H1 (cell line): ENCODE data around the gene CH25H. TPM values are rescaled to one million over a fixed set of nuclear protein-coding genes. Genes with fewer than 3 reads are reported as not detected.
A peak's percentile ranks its signal among the peaks of the same experiment; 100 is the strongest.

ENCODE experiments used
- CTCF ChIA-PET: fragments of 300-600 bp; sonication (Branson Sonifier 250); formaldehyde crosslinking; loops from one replicate; lab custom pipeline; 2021; ENCODE audit not compliant: partially characterized antibody; lab: Charles Lee
- POLR2A ChIA-PET: fragments of 300-600 bp; sonication (Branson Sonifier 250); formaldehyde crosslinking; loops from one replicate; lab custom pipeline; 2021; ENCODE audit warnings: inconsistent platforms; ENCODE audit not compliant: partially characterized antibody; lab: Charles Lee
- DNase-seq, 2 experiments: peaks; one replicate each; pipeline versions ENCODE4 v3.0.0 to v3.0.0-alpha.2; 2010 to 2022; ENCODE audit warnings: low spot score in 2 of 2, low read depth in 1 of 2, mixed read lengths in 1 of 2
- FAIRE-seq: peaks from 2 replicates; lab custom pipeline; 2011; peaks lifted over from hg19 to GRCh38; lab: Jason Lieb, UNC
- H2AFZ ChIP-seq: 2 replicates; pipeline ENCODE4 v1.8.1; 2012; ENCODE audit warnings: low read length, inconsistent platforms
- H2AK5ac ChIP-seq: 2 replicates; pipeline ENCODE4 v1.6.1; 2013; ENCODE audit warnings: low read depth, low read length
- H2BK120ac ChIP-seq: replicated peaks from 2 replicates; pipeline ENCODE3; 2013; ENCODE audit warnings: low read depth, low read length, inconsistent platforms
- H2BK12ac ChIP-seq: 2 replicates; pipeline ENCODE4 v1.6.1; 2013; ENCODE audit warnings: low read depth, low read length
- H2BK15ac ChIP-seq: 2 replicates; pipeline ENCODE4 v1.6.1; 2013; ENCODE audit warnings: low read length
- H2BK20ac ChIP-seq: 2 replicates; pipeline ENCODE4 v1.6.1; 2013; ENCODE audit warnings: low read length
- H2BK5ac ChIP-seq: 2 replicates; pipeline ENCODE4 v1.6.1; 2013; ENCODE audit warnings: low read depth, low read length
- H3K14ac ChIP-seq: 2 replicates; pipeline ENCODE4 v1.6.1; 2013; ENCODE audit warnings: inconsistent platforms; ENCODE audit not compliant: insufficient read length
- H3K18ac ChIP-seq: 2 replicates; pipeline ENCODE4 v1.6.1; 2013; ENCODE audit warnings: low read length; ENCODE audit errors: extremely low read depth
- H3K23ac ChIP-seq: 2 replicates; pipeline ENCODE4 v1.6.1; 2013; ENCODE audit warnings: inconsistent platforms; ENCODE audit not compliant: insufficient read length
- H3K23me2 ChIP-seq: 2 replicates; pipeline ENCODE4 v1.6.1; 2013; ENCODE audit warnings: low read depth, low read length
- H3K27ac ChIP-seq: 2 replicates; pipeline ENCODE4 v1.6.1; 2011; ENCODE audit warnings: low read depth, low read length, inconsistent platforms
- H3K27me3 ChIP-seq, 4 experiments: replicated peaks in 1 of 4; 1 replicate in 1 of 4; 2 replicates in 3 of 4; pipeline versions ENCODE4 v1.6.1 to v1.8.1; 2011 to 2013; ENCODE audit warnings: low read length in 3 of 4, mild to moderate bottlenecking in 3 of 4, inconsistent platforms in 2 of 4, mixed read lengths in 2 of 4, moderate library complexity in 1 of 4; ENCODE audit not compliant: control insufficient read depth in 3 of 4, insufficient read depth in 3 of 4; ENCODE audit errors: extremely low read depth in 1 of 4
- H3K36me3 ChIP-seq, 4 experiments: 2 replicates each; pipeline versions ENCODE4 v1.6.1 to v1.8.1; 2011 to 2013; ENCODE audit warnings: mild to moderate bottlenecking in 4 of 4, low read length in 3 of 4, moderate library complexity in 2 of 4, control low read depth in 1 of 4, inconsistent platforms in 1 of 4; ENCODE audit not compliant: insufficient read depth in 4 of 4, control insufficient read depth in 2 of 4
- H3K4ac ChIP-seq: replicated peaks from 2 replicates; pipeline ENCODE3; 2013; ENCODE audit warnings: low read length, low read depth, mixed read lengths, inconsistent platforms; ENCODE audit not compliant: insufficient read length
- H3K4me1 ChIP-seq, 4 experiments: replicated peaks in 1 of 4; 1 replicate in 1 of 4; 2 replicates in 3 of 4; pipeline versions ENCODE4 v1.6.1 to v1.8.1; 2011 to 2013; ENCODE audit warnings: low read length in 3 of 4, inconsistent platforms in 2 of 4, mixed read lengths in 1 of 4; ENCODE audit not compliant: insufficient read depth in 4 of 4, control insufficient read depth in 3 of 4
- H3K4me2 ChIP-seq, 2 experiments: 2 replicates each; pipeline versions ENCODE4 v1.6.1 to v1.8.1; 2011 to 2013; ENCODE audit warnings: low read depth in 2 of 2, low read length in 2 of 2, control low read depth in 1 of 2, inconsistent platforms in 1 of 2, mild to moderate bottlenecking in 1 of 2; ENCODE audit not compliant: insufficient read depth in 1 of 2
- H3K4me3 ChIP-seq, 4 experiments: fragments of 200-600, 300-600 bp in 1 of 4; sonication (generic), shearing (Covaris generic), sonication (Bioruptor Twin) in 1 of 4; 2 replicates each; pipeline versions ENCODE4 v1.5.1 to v1.8.1; 2011 to 2016; ENCODE audit warnings: low read length in 4 of 4, low read depth in 3 of 4, control low read depth in 2 of 4, inconsistent platforms in 2 of 4, mild to moderate bottlenecking in 2 of 4, mixed read lengths in 1 of 4, moderate library complexity in 1 of 4; ENCODE audit not compliant: insufficient read depth in 2 of 4; ENCODE audit errors: extremely low read depth in 1 of 4
- H3K56ac ChIP-seq: replicated peaks from 2 replicates; pipeline ENCODE3; 2013; ENCODE audit warnings: low read depth, mild to moderate bottlenecking, mixed read lengths, low read length, inconsistent platforms; ENCODE audit not compliant: insufficient read length
- H3K79me1 ChIP-seq: 2 replicates; pipeline ENCODE4 v1.6.1; 2013; ENCODE audit warnings: low read depth, low read length, control low read depth
- H3K79me2 ChIP-seq, 2 experiments: 2 replicates each; pipeline versions ENCODE4 v1.6.1 to v1.8.1; 2012 to 2013; ENCODE audit warnings: low read length in 2 of 2, mild to moderate bottlenecking in 2 of 2, inconsistent platforms in 1 of 2; ENCODE audit not compliant: insufficient read depth in 2 of 2, control insufficient read depth in 1 of 2
- H3K9ac ChIP-seq, 4 experiments: replicated peaks in 1 of 4; 1 replicate in 1 of 4; 2 replicates in 3 of 4; pipeline versions ENCODE4 v1.6.1 to v1.8.1; 2011 to 2013; ENCODE audit warnings: low read depth in 3 of 4, low read length in 3 of 4, control low read depth in 2 of 4, mild to moderate bottlenecking in 2 of 4, moderate library complexity in 2 of 4, inconsistent platforms in 1 of 4; ENCODE audit errors: extremely low read depth in 1 of 4
- H3K9me3 ChIP-seq, 2 experiments: 2 replicates each; pipeline versions ENCODE4 v1.6.1 to v1.8.1; 2012 to 2013; ENCODE audit warnings: mild to moderate bottlenecking in 2 of 2, moderate library complexity in 2 of 2, control low read depth in 1 of 2, inconsistent platforms in 1 of 2, low read depth in 1 of 2, low read length in 1 of 2, mixed read lengths in 1 of 2; ENCODE audit not compliant: insufficient read depth in 2 of 2
- H4K20me1 ChIP-seq, 2 experiments: replicated peaks in 1 of 2; 2 replicates each; pipeline versions ENCODE3 to v1.8.1; 2011 to 2013; ENCODE audit warnings: inconsistent platforms in 2 of 2, low read length in 2 of 2, mild to moderate bottlenecking in 1 of 2; ENCODE audit not compliant: insufficient read depth in 2 of 2, control insufficient read depth in 1 of 2
- H4K5ac ChIP-seq: 2 replicates; pipeline ENCODE4 v1.6.1; 2013; ENCODE audit warnings: low read length, low read depth, mixed read lengths, inconsistent platforms; ENCODE audit not compliant: insufficient read length
- H4K8ac ChIP-seq: 2 replicates; pipeline ENCODE4 v1.8.0; 2013; ENCODE audit warnings: mild to moderate bottlenecking, moderate library complexity, low read length, inconsistent platforms; ENCODE audit not compliant: insufficient read depth; ENCODE audit errors: extremely low read depth
- H4K91ac ChIP-seq: replicated peaks from 2 replicates; pipeline ENCODE3; 2013; ENCODE audit warnings: low read length, mixed read lengths, inconsistent platforms; ENCODE audit not compliant: insufficient read length
- CBX8 ChIP-seq: fragments of 300-800, 300-1000 bp; sonication (generic); IDR thresholded peaks from 2 replicates; pipeline ENCODE4 v1.7.1; 2016; ENCODE audit warnings: low read depth, low read length, borderline replicate concordance
- CTBP2 ChIP-seq: IDR thresholded peaks from 2 replicates; pipeline ENCODE4 v1.7.0; 2011; ENCODE audit warnings: borderline replicate concordance, mild to moderate bottlenecking, moderate library complexity, mixed read lengths, low read length; ENCODE audit not compliant: insufficient read depth, insufficient read length
- EZH2 ChIP-seq: fragments of 200-600 bp; sonication (generic); IDR thresholded peaks from 2 replicates; pipeline ENCODE4 v1.7.1; 2012; ENCODE audit warnings: low read depth, mild to moderate bottlenecking, moderate library complexity, low read length, inconsistent platforms; ENCODE audit not compliant: severe bottlenecking
- MAX ChIP-seq: IDR thresholded peaks from 2 replicates; pipeline ENCODE4 v1.6.1; 2012; ENCODE audit warnings: inconsistent platforms
- SUZ12 ChIP-seq: fragments of 200-600 bp; sonication (generic); IDR thresholded peaks from 2 replicates; pipeline ENCODE4 v1.6.1; 2012; ENCODE audit warnings: mild to moderate bottlenecking, inconsistent platforms, low read length, moderate library complexity, mixed read lengths
- WGBS, 2 experiments: shearing (Covaris generic) in 1 of 2; methylation state at CpG; one replicate each; pipeline versions ENCODE4 v1.1.6 to v1.1.7; 2013 to 2015; ENCODE audit warnings: low lambda C conversion rate in 2 of 2, mixed read lengths in 2 of 2, inconsistent platforms in 1 of 2, low coverage in 1 of 2, missing lambda C conversion rate in 1 of 2; ENCODE audit not compliant: insufficient replicate concordance in 2 of 2, insufficient coverage in 1 of 2, insufficient read length in 1 of 2; ENCODE audit errors: extremely low coverage in 1 of 2, missing lambda C conversion rate in 1 of 2; 5-methylcytosine and 5-hydroxymethylcytosine counted together
- long read RNA-seq, 2 experiments: library from RNA in 1 of 2; library from capped mRNA in 1 of 2; stranded (forward); transcript quantifications; one replicate each; pipeline ENCODE4 v2.0.0, GENCODE V29; 2021; ENCODE audit warnings: inconsistent platforms in 1 of 2
- polyA minus RNA-seq, 3 experiments: library from RNA; depleted of rRNA, polyadenylated mRNA; stranded (reverse); fragments of >200 nt; gene quantifications; 1 replicate in 2 of 3; 2 replicates in 1 of 3; pipeline ENCODE4 v1.2.3, GENCODE V29; 2011
- polyA plus RNA-seq, 7 experiments: library from polyadenylated mRNA; depleted of rRNA in 3 of 7; stranded (reverse) in 5 of 7; unstranded in 2 of 7; fragments of >200 nt in 5 of 7; fragments of 200-250 nt in 2 of 7; gene quantifications; 1 replicate in 5 of 7; 2 replicates in 1 of 7; 4 replicates in 1 of 7; pipeline versions ENCODE4 v1.2.1 to v1.2.3, GENCODE V29; 2011 to 2013; ENCODE audit warnings: missing spikeins in 2 of 7, mixed read lengths in 2 of 7
- total RNA-seq: library from RNA; stranded (reverse); fragmentation: NEBNext Ultra II Directional; extraction: Animal tissue kit (Norgen Biotek cat#: 25700); gene quantifications from 2 replicates; pipeline ENCODE4 v1.2.1, GENCODE V29; 2021

CH25H gene
- total RNA-seq (0.56 TPM in 1 of 2 replicates, not detected in the other), polyA plus RNA-seq (2011; rRNA removed) (1.3 and 1.6 TPM in 2 replicates), polyA minus RNA-seq (2011; rRNA and poly(A)+ RNA removed) (0.88 and 1.4 TPM in 2 replicates)
- polyA plus RNA-seq (2011; cell fraction: cytosol; rRNA removed): 0.65 TPM
- polyA plus RNA-seq (2011; cell fraction: nucleus; rRNA removed): 1.5 TPM
- polyA plus RNA-seq (2012, experiment 1 of 2): 0.53 to 0.88 TPM (median 0.58 TPM) in 4 replicates
- 0.79 TPM for polyA plus RNA-seq (2012, experiment 2 of 2)
- polyA plus RNA-seq (2013, experiment 1 of 2): 0.67 TPM
- 0.85 TPM for polyA plus RNA-seq (2013, experiment 2 of 2)
- polyA minus RNA-seq (2011; cell fraction: cytosol; rRNA and poly(A)+ RNA removed): 1.1 TPM
- polyA minus RNA-seq (2011; cell fraction: nucleus; rRNA and poly(A)+ RNA removed): 1.6 TPM
- long read RNA-seq, experiment 1, partial matches to known transcripts: 0 of 2 reads
- long read RNA-seq, experiment 1, other reads (novel, unspliced or antisense): 0 of 2 reads
- long read RNA-seq, experiment 2: 0 reads

- WGBS, 2 experiments: 3% methylated on average over 28 of the region's 28 CpGs; no CpG with 5 or more reads in 1 of the 2 experiments
- POLR2A ChIA-PET: interaction anchor here (0.7 to 1.3 kb wide), 2 partner anchors 13 to 272 kb away, joined by 3 read pairs; no protein-coding TSS in a partner anchor
- no peaks in the 10 kb centered on the region for H3K79me2 ChIP-seq
Measured at GRCh38 chr10:89207181-89207800, at the start of gene CH25H. CH25H (minus strand) TSS chr10:89207317; CDS start chr10:89207292, 25 bp downstream.

More at GRCh38 chr10:89207181-89207800, at the start of gene CH25H:
- Histone ChIP-seq H3K4me1 (peaks cover 0 to 16% (median 9%) of the 10 kb centered on the region in 4 experiments; a peak in 6 of 7 replicates), H3K79me1 (no peaks in the 10 kb centered on the region), H3K23me2 (peaks cover 15% of the 10 kb centered on the region), H2BK120ac (peak within 1 kb of the TSS; percentile 44), H3K4me3 (peak within 1 kb of the TSS; percentile 47 to 65 (median 52)), H2BK12ac (peak within 1 kb of the TSS; percentile 82), H4K8ac (no peak within 1 kb of the TSS; the same call in none of the 2 replicates), H3K27me3 (peaks cover 9 to 46% (median 37%) of the 10 kb centered on the region in 4 experiments), H3K27ac (no peak within 1 kb of the TSS), H3K14ac (no peak within 1 kb of the TSS), H3K18ac (peak within 1 kb of the TSS; percentile 25; the same call in 1 of the 2 replicates), H4K20me1 (no peaks in the 10 kb centered on the region), H4K5ac (no peak within 1 kb of the TSS), H3K9me3 (no peaks in the 10 kb centered on the region), H4K91ac (peak within 1 kb of the TSS; percentile 61), H2BK20ac (peak within 1 kb of the TSS; percentile 63; the same call in 1 of the 2 replicates), H3K4ac (no peak within 1 kb of the TSS), H3K23ac (no peak within 1 kb of the TSS), H3K36me3 (no peaks in the 10 kb centered on the region), H2AK5ac (no peak within 1 kb of the TSS), H2BK5ac (peak within 1 kb of the TSS; percentile 8; the same call in 1 of the 2 replicates), H3K9ac (peak within 1 kb of the TSS in 2 of 4 experiments; percentile 1 to 15; a peak in 3 of 7 replicates), H3K56ac (no peak within 1 kb of the TSS), H3K4me2 (peak within 1 kb of the TSS; percentile 90 to 96), H2AFZ (peak within 1 kb of the TSS; percentile 76), H2BK15ac (peak within 1 kb of the TSS; percentile 63; the same call in 1 of the 2 replicates)
- DNase-seq (no peak), FAIRE-seq (peak; percentile 13)
- peak; percentile 77; the same call in 1 of the 2 replicates for TF ChIP-seq SUZ12
- peak; percentile 44 for TF ChIP-seq CTBP2
- no peak for TF ChIP-seq CBX8
- peak; percentile 80 for TF ChIP-seq EZH2
- peak; percentile 3; the same call in 1 of the 2 replicates for TF ChIP-seq MAX
- CTCF ChIA-PET: interaction anchor here (0.8 to 9.3 kb wide), 17 partner anchors 9 to 397 kb away, joined by 3 to 67 read pairs (median 4); partner anchors contain the start of gene STAMBPL1
